ENCODE data around the gene RAC3. TPM values are rescaled to one million over a fixed set of nuclear protein-coding genes. Genes with fewer than 3 reads are reported as not detected.

RAC3 gene
- total RNA-seq, 1 experiment from 2014 or later = 22.1 TPM

DNA sequence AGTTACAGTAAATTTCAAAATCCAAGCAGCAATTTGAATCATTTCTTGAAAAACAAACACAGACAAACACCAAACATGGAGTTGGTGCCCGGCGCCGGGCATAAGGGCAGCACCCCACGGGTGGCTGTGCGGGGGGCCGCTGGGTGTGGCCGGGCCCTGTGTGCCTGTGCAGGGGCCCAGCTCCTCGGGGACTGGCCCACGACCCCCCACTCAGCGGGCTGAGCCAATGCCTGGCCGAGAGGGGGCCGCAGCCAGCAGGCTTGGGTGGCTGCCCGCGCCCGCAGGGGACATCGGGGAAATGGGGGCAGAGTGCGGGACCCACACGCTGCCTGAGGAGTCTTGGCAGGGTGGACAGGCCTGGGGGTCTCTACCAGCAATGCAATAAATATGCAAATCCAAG, 47.0 kb downstream of the RAC3 start:
- DNase-seq (ENCODE audit: low read depth) = no peak
- in situ Hi-C loops (cut with HindIII; ENCODE audit: low pct_unique_long_range_greater_than_20kb, low sequenced_read_pairs) = no loop called here

DNA sequence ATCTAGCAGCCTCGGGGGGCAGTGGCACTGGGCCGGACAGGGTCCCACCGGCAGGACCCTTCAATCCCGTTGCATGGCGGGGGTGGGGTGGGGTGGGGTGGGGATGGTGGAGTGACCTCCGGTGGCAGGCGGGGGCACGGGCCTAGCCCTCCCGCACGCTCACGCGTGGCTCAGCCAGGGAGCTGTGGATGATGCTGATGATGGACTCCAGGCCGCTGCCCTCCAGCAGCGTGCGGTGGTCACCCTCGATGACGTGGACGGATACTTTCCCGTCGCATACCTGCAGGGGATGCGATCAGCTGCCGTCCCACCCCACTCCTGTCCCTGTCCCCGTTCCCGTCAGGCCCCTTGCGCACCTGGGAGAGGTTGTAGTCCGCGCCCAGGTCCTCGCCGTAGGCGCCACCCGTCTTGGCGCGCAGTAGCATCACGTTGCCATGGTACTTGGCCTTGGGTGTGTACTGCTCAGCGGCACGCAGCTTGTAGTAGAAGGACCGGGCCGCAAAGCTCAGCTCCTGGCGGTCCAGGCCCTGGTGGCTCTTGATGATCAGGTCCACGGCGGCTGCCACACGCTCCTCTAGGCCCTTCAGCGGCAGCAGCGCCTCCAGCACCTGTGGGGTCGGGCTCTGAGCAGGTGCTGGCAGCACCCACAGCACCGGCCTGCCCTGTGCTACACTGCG, 47.7 kb downstream of the RAC3 start:
- in situ Hi-C loops (cut with HindIII; ENCODE audit: low pct_unique_long_range_greater_than_20kb, low sequenced_read_pairs) = no loop called here
- no peak for DNase-seq (ENCODE audit: low read depth)

DNA sequence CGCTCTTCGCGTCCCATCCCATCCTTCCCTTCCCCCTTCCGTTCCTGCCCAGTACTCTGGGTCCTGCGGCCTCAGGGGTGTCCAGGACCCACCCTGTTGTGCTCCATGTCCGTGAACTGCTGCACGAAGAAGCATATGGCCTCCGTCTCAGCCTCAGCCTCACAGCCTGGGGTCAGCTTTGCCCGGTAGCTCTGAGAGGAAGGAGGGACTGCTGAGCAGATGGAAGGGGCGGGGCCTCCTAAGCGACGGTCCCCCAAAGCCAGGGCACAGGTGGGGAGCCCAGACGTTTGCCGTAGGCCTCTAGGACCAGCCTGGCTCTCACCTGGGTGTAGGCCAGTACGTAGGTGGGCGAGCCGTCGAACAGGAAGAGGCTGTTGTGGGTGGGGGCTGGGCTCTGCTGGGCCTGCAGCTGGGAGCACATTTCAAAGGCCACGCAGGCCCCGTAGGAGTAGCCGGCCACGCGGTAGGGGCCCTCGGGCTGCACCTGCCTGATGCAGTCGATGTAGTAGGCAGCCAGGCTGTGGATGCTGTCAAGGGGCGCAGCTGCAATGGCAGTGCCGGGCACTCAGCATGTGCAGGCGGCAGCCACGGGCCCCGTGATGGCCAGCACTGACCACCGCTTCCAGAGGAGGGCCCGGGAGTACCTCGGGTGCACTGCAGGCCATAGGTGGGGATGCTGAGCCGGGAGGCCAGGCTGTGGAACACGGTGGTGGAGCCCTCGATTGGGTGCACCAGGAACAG, 48.7 kb downstream of the RAC3 start:
- in situ Hi-C loops (cut with HindIII; ENCODE audit: low pct_unique_long_range_greater_than_20kb, low sequenced_read_pairs) = no loop called here
- no peak for DNase-seq (ENCODE audit: low read depth)

DNA sequence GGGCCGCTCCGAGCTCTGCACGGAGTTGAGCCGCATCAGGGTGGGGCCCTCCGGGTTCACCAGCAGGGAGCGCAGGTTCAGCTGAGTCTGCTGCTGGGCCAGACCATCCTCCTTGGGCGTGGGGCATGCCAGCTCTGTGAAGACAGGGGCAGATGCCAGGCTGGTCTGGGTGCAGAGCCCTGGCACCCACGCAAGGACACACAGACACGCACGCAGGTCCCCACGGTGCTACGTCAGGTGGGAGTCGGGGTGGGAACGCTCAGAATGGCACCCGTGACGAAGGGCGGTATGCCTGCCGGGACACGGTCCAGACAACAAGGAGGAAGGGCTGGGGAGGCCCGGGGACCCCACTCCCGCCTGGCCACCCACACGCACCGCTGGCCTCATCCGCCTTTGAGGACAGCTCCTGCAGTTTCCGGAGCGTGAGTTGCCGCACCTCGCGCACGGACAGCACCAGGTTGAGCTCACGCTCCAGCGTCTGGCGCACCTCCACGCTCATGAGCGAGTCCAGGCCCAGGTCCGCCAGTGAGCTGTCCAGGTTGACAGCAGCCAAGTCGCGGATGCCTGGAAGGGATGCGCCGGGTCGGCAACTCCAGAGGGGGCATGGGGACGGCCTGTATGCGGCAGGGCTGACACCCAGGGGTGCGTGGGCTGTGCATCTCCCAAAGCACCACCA, 49.4 kb downstream of the RAC3 start:
- in situ Hi-C loops (cut with HindIII; ENCODE audit: low pct_unique_long_range_greater_than_20kb, low sequenced_read_pairs) = no loop called here
- DNase-seq (ENCODE audit: low read depth) = no peak

DNA sequence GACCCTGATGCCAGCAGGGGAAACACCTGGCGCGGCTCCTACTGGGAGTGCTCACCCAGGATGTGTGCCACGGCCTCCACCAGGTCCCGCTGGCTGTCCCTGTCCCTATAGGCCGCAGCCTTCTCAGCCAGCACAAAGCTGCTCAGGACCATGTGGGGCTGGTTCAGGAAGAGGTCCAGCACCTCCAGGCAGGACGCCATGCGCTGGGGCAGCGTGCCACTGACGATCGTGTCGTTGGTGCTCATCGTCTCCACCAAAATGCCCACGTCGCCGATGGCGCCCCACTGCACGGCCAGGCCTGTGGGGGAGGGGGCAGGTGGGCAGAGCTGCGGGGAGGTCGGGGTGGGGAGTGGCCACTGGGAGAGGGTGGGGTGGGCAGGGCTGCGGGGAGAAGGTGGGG, 50.1 kb downstream of the RAC3 start:
- in situ Hi-C loops (cut with HindIII; ENCODE audit: low pct_unique_long_range_greater_than_20kb, low sequenced_read_pairs) = no loop called here
- DNase-seq (ENCODE audit: low read depth) = no peak

DNA sequence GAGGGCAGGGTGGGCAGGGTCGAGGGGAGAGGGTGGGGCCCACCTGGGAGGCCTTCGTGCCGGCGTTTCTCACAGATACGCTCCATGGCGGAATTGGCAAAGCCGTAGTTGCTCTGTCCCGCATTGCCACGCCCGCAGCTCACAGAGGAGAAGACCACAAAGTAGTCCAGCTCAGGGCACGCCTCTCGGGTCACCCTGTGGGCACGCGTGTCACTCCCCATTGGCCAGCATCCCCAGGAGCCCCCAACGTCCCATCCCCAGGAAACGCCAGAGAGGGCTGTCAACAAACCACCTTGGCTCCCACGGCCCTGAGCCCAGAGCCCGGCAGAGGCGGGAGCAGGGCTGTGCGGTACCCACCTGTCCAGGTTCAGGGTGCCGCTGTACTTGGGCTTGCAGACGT, 50.5 kb downstream of the RAC3 start:
- DNase-seq (ENCODE audit: low read depth) = no peak
- in situ Hi-C loops (cut with HindIII; ENCODE audit: low pct_unique_long_range_greater_than_20kb, low sequenced_read_pairs) = no loop called here

GRCh38 chr17:82082456-82082855, 51.0 kb downstream of the RAC3 start:
- DNase-seq (ENCODE audit: low read depth) = no peak
- in situ Hi-C loops (cut with HindIII; ENCODE audit: low pct_unique_long_range_greater_than_20kb, low sequenced_read_pairs) = no loop called here

GRCh38 chr17:82083009-82083408, 51.5 kb downstream of the RAC3 start:
- DNase-seq (ENCODE audit: low read depth) = no peak
- in situ Hi-C loops (cut with HindIII; ENCODE audit: low pct_unique_long_range_greater_than_20kb, low sequenced_read_pairs) = no loop called here

Other genes with a start within 250 kb of the RAC3 start
- gene GCGR, start 227.5 kb upstream of the RAC3 start, total RNA-seq (2014; rRNA removed; shearing (Covaris generic); ENCODE audit: low replicate concordance) = not detected in 2 replicates
- 24.7 and 30.9 TPM in 2 replicates for gene MCRIP1, start 198.4 kb upstream of the RAC3 start, total RNA-seq (2014; rRNA removed; shearing (Covaris generic); ENCODE audit: low replicate concordance)
- gene PPP1R27, start 196.6 kb upstream of the RAC3 start, total RNA-seq (2014; rRNA removed; shearing (Covaris generic); ENCODE audit: low replicate concordance) = not detected in 2 replicates
- gene P4HB, start 171.1 kb upstream of the RAC3 start, total RNA-seq (2014; rRNA removed; shearing (Covaris generic); ENCODE audit: low replicate concordance) = 653 and 796 TPM in 2 replicates
- gene ARHGDIA, start 160.3 kb upstream of the RAC3 start, total RNA-seq (2014; rRNA removed; shearing (Covaris generic); ENCODE audit: low replicate concordance) = 117 and 146 TPM in 2 replicates
- gene ALYREF, start 140.1 kb upstream of the RAC3 start, total RNA-seq (2014; rRNA removed; shearing (Covaris generic); ENCODE audit: low replicate concordance) = 279 and 312 TPM in 2 replicates
- 220 and 309 TPM in 2 replicates for gene ANAPC11, start 140.0 kb upstream of the RAC3 start, total RNA-seq (2014; rRNA removed; shearing (Covaris generic); ENCODE audit: low replicate concordance)
- 0.07 and 5.4 TPM in 2 replicates for gene NPB, start 129.4 kb upstream of the RAC3 start, total RNA-seq (2014; rRNA removed; shearing (Covaris generic); ENCODE audit: low replicate concordance)
- gene PCYT2, start 120.3 kb upstream of the RAC3 start, total RNA-seq (2014; rRNA removed; shearing (Covaris generic); ENCODE audit: low replicate concordance) = 26.2 and 59.9 TPM in 2 replicates
- gene SIRT7, start 113.5 kb upstream of the RAC3 start, total RNA-seq (2014; rRNA removed; shearing (Covaris generic); ENCODE audit: low replicate concordance) = 46.1 and 67.8 TPM in 2 replicates
- 45.2 and 67.3 TPM in 2 replicates for gene MAFG, start 103.9 kb upstream of the RAC3 start, total RNA-seq (2014; rRNA removed; shearing (Covaris generic); ENCODE audit: low replicate concordance)
- gene PYCR1, start 94.4 kb upstream of the RAC3 start, total RNA-seq (2014; rRNA removed; shearing (Covaris generic); ENCODE audit: low replicate concordance) = 272 and 283 TPM in 2 replicates
- not detected in 2 replicates for gene MYADML2, start 84.4 kb upstream of the RAC3 start, total RNA-seq (2014; rRNA removed; shearing (Covaris generic); ENCODE audit: low replicate concordance)
- gene NOTUM, start 70.5 kb upstream of the RAC3 start, total RNA-seq (2014; rRNA removed; shearing (Covaris generic); ENCODE audit: low replicate concordance) = not detected in 2 replicates
- gene ASPSCR1, start 54.0 kb upstream of the RAC3 start, total RNA-seq (2014; rRNA removed; shearing (Covaris generic); ENCODE audit: low replicate concordance) = 48.7 and 62.8 TPM in 2 replicates
- gene CENPX, start 8.8 kb upstream of the RAC3 start, total RNA-seq (2014; rRNA removed; shearing (Covaris generic); ENCODE audit: low replicate concordance) = 157 and 162 TPM in 2 replicates
- 40.3 and 51.4 TPM in 2 replicates for gene LRRC45, start 8.4 kb upstream of the RAC3 start, total RNA-seq (2014; rRNA removed; shearing (Covaris generic); ENCODE audit: low replicate concordance)
- 56.6 and 98.4 TPM in 2 replicates for gene DCXR, start 6.0 kb downstream of the RAC3 start, total RNA-seq (2014; rRNA removed; shearing (Covaris generic); ENCODE audit: low replicate concordance)
- 62.4 and 68.5 TPM in 2 replicates for gene RFNG, start 20.1 kb downstream of the RAC3 start, total RNA-seq (2014; rRNA removed; shearing (Covaris generic); ENCODE audit: low replicate concordance)
- gene GPS1, start 20.2 kb downstream of the RAC3 start, total RNA-seq (2014; rRNA removed; shearing (Covaris generic); ENCODE audit: low replicate concordance) = 154 and 160 TPM in 2 replicates
- gene DUS1L, start 34.1 kb downstream of the RAC3 start, total RNA-seq (2014; rRNA removed; shearing (Covaris generic); ENCODE audit: low replicate concordance) = 126 and 135 TPM in 2 replicates
- 58.4 and 64.6 TPM in 2 replicates for gene FASN, start 66.6 kb downstream of the RAC3 start, total RNA-seq (2014; rRNA removed; shearing (Covaris generic); ENCODE audit: low replicate concordance)
- gene CCDC57, start 181.2 kb downstream of the RAC3 start, total RNA-seq (2014; rRNA removed; shearing (Covaris generic); ENCODE audit: low replicate concordance) = 8.4 and 10.8 TPM in 2 replicates
- 589 and 677 TPM in 2 replicates for gene SLC16A3, start 197.4 kb downstream of the RAC3 start, total RNA-seq (2014; rRNA removed; shearing (Covaris generic); ENCODE audit: low replicate concordance)
- 73.2 and 80.4 TPM in 2 replicates for gene CSNK1D, start 242.0 kb downstream of the RAC3 start, total RNA-seq (2014; rRNA removed; shearing (Covaris generic); ENCODE audit: low replicate concordance)